ENCODE measurements around the gene DBNL. TPM values are rescaled to one million over a fixed set of nuclear protein-coding genes. Genes with fewer than 3 reads are reported as not detected.

Gene DBNL
- total and polyA plus RNA-seq, 2 of the 13 experiments (the other 11 are each of a cell fraction or from before 2014, with no cell fraction given): 20.8 to 35.1 TPM

DNA sequence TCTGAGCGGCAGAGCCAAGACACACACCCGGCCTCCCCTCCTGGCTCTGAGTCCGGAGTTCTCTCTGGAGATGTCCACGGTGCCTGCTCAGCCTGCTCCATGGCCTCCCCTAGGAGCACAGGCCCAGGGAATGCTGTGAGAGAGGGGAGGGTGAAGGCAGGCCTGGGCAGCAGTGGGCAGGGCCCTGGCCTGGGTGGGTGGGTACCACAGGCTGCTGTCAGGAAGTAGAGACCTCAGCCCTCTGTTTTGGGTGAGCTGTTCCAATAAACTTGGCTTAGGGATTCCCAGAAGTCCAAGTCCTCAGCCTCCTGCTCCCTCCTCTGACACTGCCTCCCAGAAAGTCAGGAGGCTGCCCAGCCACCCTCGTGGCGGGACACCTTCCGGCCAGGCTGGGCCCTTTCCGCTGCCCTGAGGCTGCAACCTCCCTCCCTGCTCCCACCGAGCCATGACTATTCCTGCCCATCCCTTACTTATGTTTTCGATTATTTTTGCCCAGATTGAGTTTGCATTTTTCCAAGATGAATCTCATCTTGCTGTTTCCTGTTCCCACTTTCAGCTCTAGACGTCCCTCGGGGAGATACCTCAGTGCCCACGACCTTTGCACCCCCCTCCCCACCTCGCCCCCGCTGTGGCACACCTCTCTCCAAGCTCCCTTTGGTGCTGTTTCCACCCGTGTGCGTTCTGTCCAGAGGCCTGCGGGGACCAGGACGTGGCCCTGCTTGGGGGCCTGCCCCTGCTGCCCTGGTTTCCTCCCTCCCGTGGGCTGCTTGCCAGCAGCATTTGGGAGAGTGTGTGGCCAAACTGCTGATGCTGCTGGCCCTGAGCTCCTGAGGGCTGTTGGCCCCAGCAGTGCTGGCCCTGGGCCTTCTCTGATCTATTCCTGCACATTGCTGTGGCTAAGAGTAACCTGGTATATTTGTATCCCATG lies 43.7 kb downstream of the DBNL start (continued):
- TF ChIP-seq, protein P1, sequence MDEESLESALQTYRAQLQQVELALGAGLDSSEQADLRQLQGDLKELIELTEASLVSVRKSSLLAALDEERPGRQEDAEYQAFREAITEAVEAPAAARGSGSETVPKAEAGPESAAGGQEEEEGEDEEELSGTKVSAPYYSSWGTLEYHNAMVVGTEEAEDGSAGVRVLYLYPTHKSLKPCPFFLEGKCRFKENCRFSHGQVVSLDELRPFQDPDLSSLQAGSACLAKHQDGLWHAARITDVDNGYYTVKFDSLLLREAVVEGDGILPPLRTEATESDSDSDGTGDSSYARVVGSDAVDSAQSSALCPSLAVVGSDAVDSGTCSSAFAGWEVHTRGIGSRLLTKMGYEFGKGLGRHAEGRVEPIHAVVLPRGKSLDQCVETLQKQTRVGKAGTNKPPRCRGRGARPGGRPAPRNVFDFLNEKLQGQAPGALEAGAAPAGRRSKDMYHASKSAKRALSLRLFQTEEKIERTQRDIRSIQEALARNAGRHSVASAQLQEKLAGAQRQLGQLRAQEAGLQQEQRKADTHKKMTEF (CRISPR knock-in tag; IDR thresholded peaks at IDR 0.05): peak; percentile 32; the same call in 1 of the 2 replicates
- TF ChIP-seq PHF8 (CRISPR knock-in tag; IDR thresholded peaks at IDR 0.05): peak; percentile 49
- 0 out of 2 replicates have a peak, but pooled peaks have one; percentile 43 for TF ChIP-seq RELA (CRISPR knock-in tag; IDR thresholded peaks at IDR 0.05)
- TF ChIP-seq XRCC5 (optimal IDR thresholded peaks at IDR 0.05; ENCODE audit: low read length): no peak
- TF ChIP-seq KLF6 (CRISPR knock-in tag; IDR thresholded peaks at IDR 0.05): no peak
- TF ChIP-seq, protein P2, sequence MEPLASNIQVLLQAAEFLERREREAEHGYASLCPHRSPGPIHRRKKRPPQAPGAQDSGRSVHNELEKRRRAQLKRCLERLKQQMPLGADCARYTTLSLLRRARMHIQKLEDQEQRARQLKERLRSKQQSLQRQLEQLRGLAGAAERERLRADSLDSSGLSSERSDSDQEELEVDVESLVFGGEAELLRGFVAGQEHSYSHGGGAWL (CRISPR knock-in tag; IDR thresholded peaks at IDR 0.05): peak; percentile 57; the same call in 1 of the 2 replicates
- no peak for TF ChIP-seq SIN3A (IDR thresholded peaks at IDR 0.05; ENCODE audit: borderline replicate concordance, low read depth, low read length)
- no peak for TF ChIP-seq ETV6 (CRISPR knock-in tag; conservative IDR thresholded peaks at IDR 0.05)
- TF ChIP-seq, protein P3, sequence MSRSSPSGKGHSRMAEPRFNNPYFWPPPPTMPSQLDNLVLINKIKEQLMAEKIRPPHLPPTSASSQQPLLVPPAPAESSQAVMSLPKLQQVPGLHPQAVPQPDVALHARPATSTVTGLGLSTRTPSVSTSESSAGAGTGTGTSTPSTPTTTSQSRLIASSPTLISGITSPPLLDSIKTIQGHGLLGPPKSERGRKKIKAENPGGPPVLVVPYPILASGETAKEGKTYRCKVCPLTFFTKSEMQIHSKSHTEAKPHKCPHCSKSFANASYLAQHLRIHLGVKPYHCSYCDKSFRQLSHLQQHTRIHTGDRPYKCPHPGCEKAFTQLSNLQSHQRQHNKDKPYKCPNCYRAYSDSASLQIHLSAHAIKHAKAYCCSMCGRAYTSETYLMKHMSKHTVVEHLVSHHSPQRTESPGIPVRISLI (CRISPR knock-in tag; IDR thresholded peaks at IDR 0.05; ENCODE audit: borderline replicate concordance): no peak
- TF ChIP-seq KLF13 (CRISPR knock-in tag; IDR thresholded peaks at IDR 0.05): no peak
- TF ChIP-seq, protein P4, sequence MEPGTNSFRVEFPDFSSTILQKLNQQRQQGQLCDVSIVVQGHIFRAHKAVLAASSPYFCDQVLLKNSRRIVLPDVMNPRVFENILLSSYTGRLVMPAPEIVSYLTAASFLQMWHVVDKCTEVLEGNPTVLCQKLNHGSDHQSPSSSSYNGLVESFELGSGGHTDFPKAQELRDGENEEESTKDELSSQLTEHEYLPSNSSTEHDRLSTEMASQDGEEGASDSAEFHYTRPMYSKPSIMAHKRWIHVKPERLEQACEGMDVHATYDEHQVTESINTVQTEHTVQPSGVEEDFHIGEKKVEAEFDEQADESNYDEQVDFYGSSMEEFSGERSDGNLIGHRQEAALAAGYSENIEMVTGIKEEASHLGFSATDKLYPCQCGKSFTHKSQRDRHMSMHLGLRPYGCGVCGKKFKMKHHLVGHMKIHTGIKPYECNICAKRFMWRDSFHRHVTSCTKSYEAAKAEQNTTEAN (CRISPR knock-in tag; conservative IDR thresholded peaks at IDR 0.05): 0 out of 2 replicates have a peak, but pooled peaks have one; percentile 38
- TF ChIP-seq GLI4 (CRISPR knock-in tag; IDR thresholded peaks at IDR 0.05; ENCODE audit: borderline replicate concordance): no peak
- TF ChIP-seq, protein P5, sequence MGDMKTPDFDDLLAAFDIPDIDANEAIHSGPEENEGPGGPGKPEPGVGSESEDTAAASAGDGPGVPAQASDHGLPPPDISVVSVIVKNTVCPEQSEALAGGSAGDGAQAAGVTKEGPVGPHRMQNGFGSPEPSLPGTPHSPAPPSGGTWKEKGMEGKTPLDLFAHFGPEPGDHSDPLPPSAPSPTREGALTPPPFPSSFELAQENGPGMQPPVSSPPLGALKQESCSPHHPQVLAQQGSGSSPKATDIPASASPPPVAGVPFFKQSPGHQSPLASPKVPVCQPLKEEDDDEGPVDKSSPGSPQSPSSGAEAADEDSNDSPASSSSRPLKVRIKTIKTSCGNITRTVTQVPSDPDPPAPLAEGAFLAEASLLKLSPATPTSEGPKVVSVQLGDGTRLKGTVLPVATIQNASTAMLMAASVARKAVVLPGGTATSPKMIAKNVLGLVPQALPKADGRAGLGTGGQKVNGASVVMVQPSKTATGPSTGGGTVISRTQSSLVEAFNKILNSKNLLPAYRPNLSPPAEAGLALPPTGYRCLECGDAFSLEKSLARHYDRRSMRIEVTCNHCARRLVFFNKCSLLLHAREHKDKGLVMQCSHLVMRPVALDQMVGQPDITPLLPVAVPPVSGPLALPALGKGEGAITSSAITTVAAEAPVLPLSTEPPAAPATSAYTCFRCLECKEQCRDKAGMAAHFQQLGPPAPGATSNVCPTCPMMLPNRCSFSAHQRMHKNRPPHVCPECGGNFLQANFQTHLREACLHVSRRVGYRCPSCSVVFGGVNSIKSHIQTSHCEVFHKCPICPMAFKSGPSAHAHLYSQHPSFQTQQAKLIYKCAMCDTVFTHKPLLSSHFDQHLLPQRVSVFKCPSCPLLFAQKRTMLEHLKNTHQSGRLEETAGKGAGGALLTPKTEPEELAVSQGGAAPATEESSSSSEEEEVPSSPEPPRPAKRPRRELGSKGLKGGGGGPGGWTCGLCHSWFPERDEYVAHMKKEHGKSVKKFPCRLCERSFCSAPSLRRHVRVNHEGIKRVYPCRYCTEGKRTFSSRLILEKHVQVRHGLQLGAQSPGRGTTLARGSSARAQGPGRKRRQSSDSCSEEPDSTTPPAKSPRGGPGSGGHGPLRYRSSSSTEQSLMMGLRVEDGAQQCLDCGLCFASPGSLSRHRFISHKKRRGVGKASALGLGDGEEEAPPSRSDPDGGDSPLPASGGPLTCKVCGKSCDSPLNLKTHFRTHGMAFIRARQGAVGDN (CRISPR knock-in tag; IDR thresholded peaks at IDR 0.05): peak; percentile 89
- TF ChIP-seq, protein P6, sequence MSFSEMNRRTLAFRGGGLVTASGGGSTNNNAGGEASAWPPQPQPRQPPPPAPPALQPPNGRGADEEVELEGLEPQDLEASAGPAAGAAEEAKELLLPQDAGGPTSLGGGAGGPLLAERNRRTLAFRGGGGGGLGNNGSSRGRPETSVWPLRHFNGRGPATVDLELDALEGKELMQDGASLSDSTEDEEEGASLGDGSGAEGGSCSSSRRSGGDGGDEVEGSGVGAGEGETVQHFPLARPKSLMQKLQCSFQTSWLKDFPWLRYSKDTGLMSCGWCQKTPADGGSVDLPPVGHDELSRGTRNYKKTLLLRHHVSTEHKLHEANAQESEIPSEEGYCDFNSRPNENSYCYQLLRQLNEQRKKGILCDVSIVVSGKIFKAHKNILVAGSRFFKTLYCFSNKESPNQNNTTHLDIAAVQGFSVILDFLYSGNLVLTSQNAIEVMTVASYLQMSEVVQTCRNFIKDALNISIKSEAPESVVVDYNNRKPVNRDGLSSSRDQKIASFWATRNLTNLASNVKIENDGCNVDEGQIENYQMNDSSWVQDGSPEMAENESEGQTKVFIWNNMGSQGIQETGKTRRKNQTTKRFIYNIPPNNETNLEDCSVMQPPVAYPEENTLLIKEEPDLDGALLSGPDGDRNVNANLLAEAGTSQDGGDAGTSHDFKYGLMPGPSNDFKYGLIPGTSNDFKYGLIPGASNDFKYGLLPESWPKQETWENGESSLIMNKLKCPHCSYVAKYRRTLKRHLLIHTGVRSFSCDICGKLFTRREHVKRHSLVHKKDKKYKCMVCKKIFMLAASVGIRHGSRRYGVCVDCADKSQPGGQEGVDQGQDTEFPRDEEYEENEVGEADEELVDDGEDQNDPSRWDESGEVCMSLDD (CRISPR knock-in tag; IDR thresholded peaks at IDR 0.05; ENCODE audit: borderline replicate concordance): no peak
- TF ChIP-seq ZNF367 (CRISPR knock-in tag; IDR thresholded peaks at IDR 0.05; ENCODE audit: borderline replicate concordance): no peak
- no peak for TF ChIP-seq PLRG1 (conservative IDR thresholded peaks at IDR 0.05)
